Breast epithelium (tissue), 4 donors: ENCODE measurements around the gene ATXN1. TPM values are rescaled to one million over a fixed set of nuclear protein-coding genes. Genes with fewer than 3 reads are reported as not detected.

Experiments used
- DNase-seq, 2 donors: peaks; one replicate each; pipeline ENCODE4 v3.0.0-alpha.2; 2019; ENCODE audit warnings: low spot score in 2 of 2
- H3K27ac ChIP-seq, 2 donors: fragments of 200-600 bp; sonication (generic) in 1 of 2; one replicate each; pipeline ENCODE4 v1.5.1; 2016 to 2019; ENCODE audit warnings: mild to moderate bottlenecking in 1 of 2
- H3K27me3 ChIP-seq, 2 donors: fragments of 200-600 bp; sonication (generic) in 1 of 2; one replicate each; pipeline versions ENCODE4 v1.5.1 to v1.6.0; 2017 to 2019; ENCODE audit warnings: control low read depth in 1 of 2, mild to moderate bottlenecking in 1 of 2
- H3K36me3 ChIP-seq: fragments of 200-600 bp; one replicate; pipeline ENCODE4 v1.5.1; 2019
- H3K4me1 ChIP-seq, 2 donors: fragments of 200-600 bp; sonication (generic); one replicate each; pipeline ENCODE4 v1.5.1; 2016 to 2019; ENCODE audit warnings: control low read depth in 1 of 2
- H3K4me3 ChIP-seq, 3 donors: fragments of 200-600 bp; sonication (generic); 1 replicate in 2 of 3; 2 replicates in 1 of 3; pipeline ENCODE4 v1.5.1; 2016 to 2019; ENCODE audit warnings: mild to moderate bottlenecking in 3 of 3, moderate library complexity in 2 of 3
- H3K9me3 ChIP-seq, 2 donors: fragments of 200-600 bp; sonication (generic) in 1 of 2; one replicate each; pipeline ENCODE4 v1.5.1; 2016 to 2019; ENCODE audit warnings: control low read depth in 1 of 2
- CTCF ChIP-seq, 3 donors: fragments of 450-650 bp; IDR thresholded peaks; one replicate each; pipeline ENCODE4 v1.5.1; 2016 to 2017; ENCODE audit warnings: antibody characterized with exemption in 3 of 3, mild to moderate bottlenecking in 3 of 3, moderate library complexity in 3 of 3
- POLR2A ChIP-seq: fragments of 450-650 bp; IDR thresholded peaks from one replicate; pipeline ENCODE4 v1.6.1; 2016; ENCODE audit warnings: antibody characterized with exemption, mild to moderate bottlenecking, moderate library complexity
- POLR2AphosphoS5 ChIP-seq, 3 donors: sonication (generic); formaldehyde crosslinking; IDR thresholded peaks; one replicate each; pipeline ENCODE4 v1.6.1; 2017; ENCODE audit warnings: antibody characterized with exemption in 3 of 3
- intact Hi-C: fragments of 100-400 bp; cut with DNase I; formaldehyde crosslinking; loops from one replicate; pipeline ENCODE4 v1.15.1; 2023; ENCODE audit warnings: low total_unique reads
- total RNA-seq, 3 donors: library from RNA; depleted of rRNA; stranded (reverse); fragments of >200 nt; gene quantifications; one replicate each; pipeline ENCODE4 v1.1.0, GENCODE V29; 2016

The ATXN1 gene
- total RNA-seq, 3 donors from 2014 or later, result 26.7 to 63.2 (median 37.4) TPM

DNA sequence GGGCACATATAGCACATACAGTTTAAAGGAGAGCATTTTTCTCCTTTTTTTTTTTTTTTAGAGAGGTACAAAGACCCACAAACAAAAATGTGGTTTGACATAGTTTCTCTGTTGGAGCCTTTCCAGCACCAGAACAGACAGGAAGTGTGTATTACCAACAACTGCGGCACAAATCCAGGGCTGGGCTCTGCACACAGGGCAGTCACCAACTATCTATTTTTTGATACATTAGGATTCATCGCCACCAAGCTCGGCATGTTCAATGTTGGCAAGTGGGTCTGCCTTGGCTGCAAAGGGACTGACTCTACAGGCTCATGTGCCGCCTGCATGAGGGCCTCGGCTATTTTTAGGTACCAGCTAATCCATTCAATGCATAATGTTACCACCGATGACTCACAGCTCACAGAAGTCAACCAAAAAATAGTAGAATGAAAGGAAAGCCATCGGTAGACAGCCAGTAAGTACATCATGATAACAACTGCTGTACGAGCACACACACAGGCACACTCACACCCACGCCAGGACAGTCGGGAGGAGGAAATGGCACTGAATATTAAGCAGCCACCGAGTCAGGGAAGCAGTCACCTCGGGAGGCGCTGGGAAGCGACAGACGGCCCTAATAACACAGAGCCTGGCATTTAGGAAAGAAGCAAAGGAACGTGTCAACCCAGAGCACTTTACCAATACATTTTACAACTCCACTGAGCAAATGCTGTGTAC, 441.3 kb downstream of the ATXN1 start:
- Histone ChIP-seq H3K36me3 (no peaks in the 10 kb centered on the region), H3K27ac (peak overlapping the region; percentile 64 to 84), H3K4me1 (peaks cover 4 to 12% of the 10 kb centered on the region in 2 donors), H3K4me3 (peak overlapping the region; percentile 11 to 45 (median 16)), H3K9me3 (no peaks in the 10 kb centered on the region), H3K27me3 (no peaks in the 10 kb centered on the region)
- intact Hi-C loops, result no loop called here
- DNase-seq, result peak in 1 of 2 donors; percentile 71
- TF ChIP-seq CTCF (IDR thresholded peaks at IDR 0.05) (no peak), POLR2AphosphoS5 (IDR thresholded peaks at IDR 0.05) (peak in 2 of 3 donors; percentile 31 to 43), POLR2A (no peak)

- DNase-seq, result no peak
Measured at GRCh38 chr6:16318953-16319720, 442.1 kb downstream of the ATXN1 start.

GRCh38 chr6:16318538-16318937, 442.7 kb downstream of the ATXN1 start:
- Histone ChIP-seq H3K27me3 (no peaks in the 10 kb centered on the region), H3K9me3 (no peaks in the 10 kb centered on the region), H3K27ac (no peak overlapping the region), H3K4me1 (peaks cover 4 to 12% of the 10 kb centered on the region in 2 donors), H3K4me3 (no peak overlapping the region), H3K36me3 (no peaks in the 10 kb centered on the region)
- intact Hi-C loops, result no loop called here
- no peak for TF ChIP-seq CTCF (IDR thresholded peaks at IDR 0.05)
- TF ChIP-seq POLR2A, result no peak
- TF ChIP-seq POLR2AphosphoS5 (IDR thresholded peaks at IDR 0.05), result no peak
- DNase-seq, result no peak

More at GRCh38 chr6:16318953-16319720, 442.1 kb downstream of the ATXN1 start:
- no peak for TF ChIP-seq POLR2A
- TF ChIP-seq POLR2AphosphoS5 (IDR thresholded peaks at IDR 0.05), result no peak
- no peak for TF ChIP-seq CTCF (IDR thresholded peaks at IDR 0.05)
- intact Hi-C loops, result no loop called here
- peak overlapping the region in 1 of 2 donors; percentile 64 for H3K27ac ChIP-seq
- H3K27me3 ChIP-seq, result no peaks in the 10 kb centered on the region
- no peaks in the 10 kb centered on the region for H3K9me3 ChIP-seq
- H3K4me3 ChIP-seq, result no peak overlapping the region
- H3K4me1 ChIP-seq, result peaks cover 4 to 12% of the 10 kb centered on the region in 2 donors
- H3K36me3 ChIP-seq, result no peaks in the 10 kb centered on the region

GRCh38 chr6:16316741-16317251, 444.5 kb downstream of the ATXN1 start:
- H3K27me3 ChIP-seq, result no peaks in the 10 kb centered on the region
- H3K36me3 ChIP-seq, result no peaks in the 10 kb centered on the region
- H3K27ac ChIP-seq, result no peak overlapping the region
- intact Hi-C loops, result no loop called here
- H3K4me1 ChIP-seq, result peaks cover 4 to 12% of the 10 kb centered on the region in 2 donors
- no peak for DNase-seq
- TF ChIP-seq POLR2AphosphoS5 (IDR thresholded peaks at IDR 0.05) (no peak), POLR2A (no peak), CTCF (IDR thresholded peaks at IDR 0.05) (peak in 2 of 3 donors; percentile 33 to 43)
- H3K4me3 ChIP-seq, result no peak overlapping the region
- H3K9me3 ChIP-seq, result no peaks in the 10 kb centered on the region

DNA sequence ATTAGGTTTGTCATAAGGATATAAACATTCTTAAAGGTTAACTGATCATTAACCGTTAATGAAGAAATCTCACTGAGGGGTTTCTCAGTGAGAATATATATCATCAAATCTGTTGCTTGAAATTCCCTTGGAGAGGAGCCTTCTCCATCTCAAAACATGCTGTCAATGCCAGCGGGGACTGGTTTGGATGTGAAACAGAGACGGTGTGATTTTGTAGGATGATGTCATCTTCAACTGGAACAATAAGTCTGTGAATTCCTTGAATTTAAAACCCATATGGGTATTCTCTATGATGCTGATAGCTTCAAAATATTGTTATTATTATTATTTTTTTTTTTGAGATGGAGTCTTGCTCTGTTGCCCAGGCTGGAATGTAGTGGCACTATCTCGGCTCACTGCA, 447.0 kb downstream of the ATXN1 start:
- no peaks in the 10 kb centered on the region for H3K9me3 ChIP-seq
- intact Hi-C loops, result no loop called here
- H3K4me1 ChIP-seq, result no peaks in the 10 kb centered on the region
- no peak for DNase-seq
- no peaks in the 10 kb centered on the region for H3K36me3 ChIP-seq
- H3K27me3 ChIP-seq, result no peaks in the 10 kb centered on the region
- H3K27ac ChIP-seq, result no peak overlapping the region
- no peak overlapping the region for H3K4me3 ChIP-seq
- no peak for TF ChIP-seq CTCF (IDR thresholded peaks at IDR 0.05)
- TF ChIP-seq POLR2A, result no peak
